BLaER1 treated with 17β-estradiol and CSF1 and Interleukin-3, amounts not matched to agents 10 nM and 100 nM (cell line): Measurements from ENCODE around the gene USP6NL.

ENCODE experiments used
- H3K27ac ChIP-seq, 11 experiments: shearing (Covaris generic); formaldehyde crosslinking; 2 replicates each; pipeline ENCODE4 v1.8.1; 2022
- H3K27me3 ChIP-seq, 11 experiments: shearing (Covaris generic); formaldehyde crosslinking; 2 replicates each; pipeline ENCODE4 v1.8.1; 2022
- H3K36me3 ChIP-seq, 11 experiments: shearing (Covaris generic); formaldehyde crosslinking; 2 replicates each; pipeline ENCODE4 v1.8.1; 2022
- H3K4me1 ChIP-seq, 10 experiments: shearing (Covaris generic); formaldehyde crosslinking; 2 replicates each; pipeline ENCODE4 v1.8.1; 2022
- H3K4me2 ChIP-seq, 11 experiments: shearing (Covaris generic); formaldehyde crosslinking; 2 replicates each; pipeline ENCODE4 v1.8.1; 2022
- H3K4me3 ChIP-seq, 10 experiments: shearing (Covaris generic); formaldehyde crosslinking; 2 replicates each; pipeline ENCODE4 v1.8.1; 2022
- H3K9ac ChIP-seq, 11 experiments: shearing (Covaris generic); formaldehyde crosslinking; 2 replicates each; pipeline ENCODE4 v1.8.1; 2022
- H3K9me3 ChIP-seq, 11 experiments: shearing (Covaris generic); formaldehyde crosslinking; replicated peaks in 1 of 11; 2 replicates each; pipeline ENCODE4 v1.8.1; 2022
- H4K20me1 ChIP-seq, 11 experiments: shearing (Covaris generic); formaldehyde crosslinking; 2 replicates each; pipeline ENCODE4 v1.8.1; 2022
- Cebpa-rat ChIP-seq, 11 experiments: shearing (Covaris generic); IDR thresholded peaks; 2 replicates each; pipeline ENCODE4 v1.8.1; 2022

Gene USP6NL

GRCh38 chr10:11546581-11546980 lies 64.9 kb downstream of the USP6NL start:
- H3K9ac ChIP-seq: no peak overlapping the region
- peaks cover 0 to 18% (median 11%) of the 10 kb centered on the region in 11 experiments; a peak in 8 of 22 replicates for H4K20me1 ChIP-seq
- H3K9me3 ChIP-seq: peaks cover 0 to 14% (median 4%) of the 10 kb centered on the region in 11 experiments; a peak in 9 of 22 replicates
- no peak overlapping the region for H3K27ac ChIP-seq
- no peak for TF ChIP-seq Cebpa-rat (IDR thresholded peaks at IDR 0.05)
- peaks cover 13 to 49% (median 23%) of the 10 kb centered on the region in 10 experiments; a peak in 17 of 20 replicates for H3K4me1 ChIP-seq
- H3K27me3 ChIP-seq: no peaks in the 10 kb centered on the region
- H3K4me3 ChIP-seq: no peak overlapping the region
- H3K4me2 ChIP-seq: peak overlapping the region in 4 of 11 experiments; percentile 4 to 32 (median 27); a peak in 3 of 22 replicates
- H3K36me3 ChIP-seq: peaks cover 0 to 5% (median 0%) of the 10 kb centered on the region in 11 experiments; a peak in 1 of 22 replicates

- H3K36me3 ChIP-seq: no peaks in the 10 kb centered on the region
- H3K9me3 ChIP-seq: no peaks in the 10 kb centered on the region
- TF ChIP-seq Cebpa-rat (IDR thresholded peaks at IDR 0.05): no peak
- H3K4me1 ChIP-seq: peaks cover 12 to 27% (median 17%) of the 10 kb centered on the region in 10 experiments
- H3K9ac ChIP-seq: no peak overlapping the region
- H3K4me2 ChIP-seq: no peak overlapping the region
- H3K27me3 ChIP-seq: no peaks in the 10 kb centered on the region
- no peak overlapping the region for H3K27ac ChIP-seq
- peaks cover 5 to 30% (median 16%) of the 10 kb centered on the region in 11 experiments; a peak in 13 of 22 replicates for H4K20me1 ChIP-seq
- H3K4me3 ChIP-seq: no peak overlapping the region
These were observed 70.2 kb downstream of the USP6NL start for GRCh38 chr10:11541296-11541695.

GRCh38 chr10:11539191-11539868 lies 72.1 kb downstream of the USP6NL start:
- Histone ChIP-seq H3K4me2 (peak overlapping the region; percentile 25 to 77 (median 60)), H3K9me3 (no peaks in the 10 kb centered on the region), H3K4me3 (no peak overlapping the region), H3K36me3 (no peaks in the 10 kb centered on the region), H3K27me3 (no peaks in the 10 kb centered on the region), H4K20me1 (peaks cover 6 to 49% (median 20%) of the 10 kb centered on the region in 11 experiments; a peak in 13 of 22 replicates), H3K4me1 (peaks cover 28 to 40% (median 34%) of the 10 kb centered on the region in 10 experiments), H3K27ac (peak overlapping the region in 8 of 11 experiments; percentile 38 to 71 (median 54); a peak in 14 of 22 replicates), H3K9ac (peak overlapping the region in 3 of 11 experiments; percentile 9 to 38 (median 31); a peak in 3 of 22 replicates)
- TF ChIP-seq Cebpa-rat (IDR thresholded peaks at IDR 0.05): no peak

- Histone ChIP-seq H3K4me1 (peaks cover 33 to 44% (median 40%) of the 10 kb centered on the region in 10 experiments), H3K4me3 (no peak overlapping the region), H3K36me3 (no peaks in the 10 kb centered on the region), H3K27ac (peak overlapping the region in 8 of 11 experiments; percentile 38 to 71 (median 54); a peak in 14 of 22 replicates), H4K20me1 (peaks cover 6 to 54% (median 20%) of the 10 kb centered on the region in 11 experiments; a peak in 13 of 22 replicates), H3K9me3 (no peaks in the 10 kb centered on the region), H3K9ac (peak overlapping the region in 3 of 11 experiments; percentile 9 to 38 (median 31); a peak in 3 of 22 replicates), H3K27me3 (no peaks in the 10 kb centered on the region), H3K4me2 (peak overlapping the region; percentile 25 to 77 (median 60))
- TF ChIP-seq Cebpa-rat (IDR thresholded peaks at IDR 0.05): no peak
These were observed 72.6 kb downstream of the USP6NL start for GRCh38 chr10:11538834-11539190.

GRCh38 chr10:11536228-11536627 lies 75.2 kb downstream of the USP6NL start:
- H4K20me1 ChIP-seq: peaks cover 5 to 61% (median 13%) of the 10 kb centered on the region in 11 experiments; a peak in 13 of 22 replicates
- peak overlapping the region in 9 of 11 experiments; percentile 24 to 61 (median 44); a peak in 17 of 22 replicates for H3K4me2 ChIP-seq
- peaks cover 48 to 62% (median 57%) of the 10 kb centered on the region in 10 experiments for H3K4me1 ChIP-seq
- H3K27ac ChIP-seq: peak overlapping the region in 3 of 11 experiments; percentile 9 to 21 (median 17); a peak in 3 of 22 replicates
- TF ChIP-seq Cebpa-rat (IDR thresholded peaks at IDR 0.05): no peak
- no peak overlapping the region for H3K4me3 ChIP-seq
- H3K9ac ChIP-seq: no peak overlapping the region
- no peaks in the 10 kb centered on the region for H3K27me3 ChIP-seq
- no peaks in the 10 kb centered on the region for H3K36me3 ChIP-seq
- no peaks in the 10 kb centered on the region for H3K9me3 ChIP-seq

GRCh38 chr10:11535346-11535959 lies 76.0 kb downstream of the USP6NL start:
- H3K9ac ChIP-seq: no peak overlapping the region; a peak in 1 of 22 replicates
- no peak overlapping the region for H3K4me3 ChIP-seq
- no peaks in the 10 kb centered on the region for H3K27me3 ChIP-seq
- peaks cover 48 to 67% (median 56%) of the 10 kb centered on the region in 10 experiments for H3K4me1 ChIP-seq
- H3K27ac ChIP-seq: peak overlapping the region in 6 of 11 experiments; percentile 1 to 35 (median 5); a peak in 4 of 22 replicates
- H3K36me3 ChIP-seq: no peaks in the 10 kb centered on the region
- H4K20me1 ChIP-seq: peaks cover 5 to 60% (median 13%) of the 10 kb centered on the region in 11 experiments; a peak in 13 of 22 replicates
- H3K4me2 ChIP-seq: peak overlapping the region; percentile 24 to 61 (median 43); a peak in 21 of 22 replicates
- no peaks in the 10 kb centered on the region for H3K9me3 ChIP-seq
- TF ChIP-seq Cebpa-rat (IDR thresholded peaks at IDR 0.05): no peak

- no peaks in the 10 kb centered on the region for H3K9me3 ChIP-seq
- H3K36me3 ChIP-seq: no peaks in the 10 kb centered on the region
- H3K27me3 ChIP-seq: no peaks in the 10 kb centered on the region
- no peak overlapping the region for H3K9ac ChIP-seq
- H4K20me1 ChIP-seq: peaks cover 0 to 60% (median 11%) of the 10 kb centered on the region in 11 experiments; a peak in 9 of 22 replicates
- peak overlapping the region in 5 of 11 experiments; percentile 8 to 32 (median 11); a peak in 2 of 22 replicates for H3K27ac ChIP-seq
- 0 out of 22 replicates have a peak, but pooled peaks of 2 of the 11 experiments have one; percentile 19 to 57 for TF ChIP-seq Cebpa-rat (IDR thresholded peaks at IDR 0.05)
- peak overlapping the region; percentile 0 to 54 (median 42) for H3K4me2 ChIP-seq
- H3K4me3 ChIP-seq: no peak overlapping the region
- H3K4me1 ChIP-seq: peaks cover 45 to 67% (median 56%) of the 10 kb centered on the region in 10 experiments
These were observed 78.1 kb downstream of the USP6NL start for GRCh38 chr10:11533328-11533781.

GRCh38 chr10:11532306-11532705 lies 79.1 kb downstream of the USP6NL start:
- TF ChIP-seq Cebpa-rat (IDR thresholded peaks at IDR 0.05): no peak
- Histone ChIP-seq H3K9me3 (no peaks in the 10 kb centered on the region), H3K36me3 (peaks cover 0 to 1% (median 0%) of the 10 kb centered on the region in 11 experiments; a peak in 2 of 22 replicates), H4K20me1 (peaks cover 0 to 57% (median 7%) of the 10 kb centered on the region in 11 experiments; a peak in 9 of 22 replicates), H3K9ac (no peak overlapping the region), H3K4me1 (peaks cover 51 to 76% (median 64%) of the 10 kb centered on the region in 10 experiments), H3K4me2 (peak overlapping the region in 2 of 11 experiments; percentile 35 to 46; a peak in 3 of 22 replicates), H3K27ac (0 out of 22 replicates have a peak overlapping the region, but pooled peaks of 1 of the 11 experiments have one; percentile 11), H3K27me3 (no peaks in the 10 kb centered on the region), H3K4me3 (no peak overlapping the region)
